NCI-H187 (cell line): ENCODE measurements around the gene GPER1.

Source experiments
- DNase-seq, 2 experiments: peaks; one replicate each; lab custom pipeline; 2025; lab: John Stamatoyannopoulos, UW

The GPER1 gene

DNA sequence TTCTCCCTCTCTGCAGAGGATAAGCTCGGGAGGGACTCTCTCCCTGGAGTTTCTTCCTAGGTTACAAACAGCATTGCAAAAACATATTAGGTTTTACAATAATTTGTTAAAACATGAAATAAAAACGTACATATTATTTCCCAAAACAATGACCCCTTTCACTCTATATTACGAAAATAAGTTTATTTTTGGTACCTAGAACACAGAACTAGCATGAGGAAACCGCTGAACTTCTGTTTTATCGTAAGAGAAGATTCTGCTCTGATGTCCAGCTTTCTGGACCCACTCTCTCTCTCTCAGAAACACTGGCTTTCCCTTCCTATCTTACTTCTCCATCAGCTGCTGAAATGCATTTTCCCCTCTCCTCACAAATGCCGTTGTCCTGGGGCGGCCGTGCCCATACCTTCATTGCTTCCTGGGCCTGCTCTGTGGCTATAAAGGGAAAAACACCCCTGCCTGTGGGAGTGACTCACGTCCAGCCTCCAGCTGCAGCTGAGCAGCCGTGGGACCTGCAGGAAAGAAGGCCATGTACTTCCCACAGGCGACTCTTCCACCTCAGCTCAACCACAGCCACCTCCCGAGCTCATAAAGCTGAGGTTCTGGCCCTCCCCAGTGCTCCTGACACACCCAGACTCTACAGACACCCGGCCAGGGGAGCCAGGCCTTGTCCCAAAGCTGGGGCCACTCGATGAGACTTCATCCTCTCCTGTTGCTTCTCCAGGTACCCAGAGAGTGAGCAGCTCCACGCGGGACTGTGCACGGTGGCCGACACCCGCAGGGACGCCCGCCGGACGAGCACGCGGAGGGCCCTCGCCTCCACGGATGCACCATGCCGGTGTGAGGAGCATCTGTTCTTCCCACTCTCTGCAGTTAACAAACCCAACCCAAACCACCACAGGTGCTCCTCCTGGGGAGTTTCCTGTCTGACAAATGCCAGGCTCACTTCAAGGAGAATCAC, 3.1 kb downstream of the GPER1 start:
- no peak for DNase-seq

DNA sequence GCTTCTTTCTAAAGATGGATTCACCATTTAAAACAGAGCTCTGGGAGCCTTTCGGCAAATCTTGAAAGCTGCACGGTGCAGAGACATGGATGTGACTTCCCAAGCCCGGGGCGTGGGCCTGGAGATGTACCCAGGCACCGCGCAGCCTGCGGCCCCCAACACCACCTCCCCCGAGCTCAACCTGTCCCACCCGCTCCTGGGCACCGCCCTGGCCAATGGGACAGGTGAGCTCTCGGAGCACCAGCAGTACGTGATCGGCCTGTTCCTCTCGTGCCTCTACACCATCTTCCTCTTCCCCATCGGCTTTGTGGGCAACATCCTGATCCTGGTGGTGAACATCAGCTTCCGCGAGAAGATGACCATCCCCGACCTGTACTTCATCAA, 3.7 kb downstream of the GPER1 start:
- DNase-seq, result no peak

DNA sequence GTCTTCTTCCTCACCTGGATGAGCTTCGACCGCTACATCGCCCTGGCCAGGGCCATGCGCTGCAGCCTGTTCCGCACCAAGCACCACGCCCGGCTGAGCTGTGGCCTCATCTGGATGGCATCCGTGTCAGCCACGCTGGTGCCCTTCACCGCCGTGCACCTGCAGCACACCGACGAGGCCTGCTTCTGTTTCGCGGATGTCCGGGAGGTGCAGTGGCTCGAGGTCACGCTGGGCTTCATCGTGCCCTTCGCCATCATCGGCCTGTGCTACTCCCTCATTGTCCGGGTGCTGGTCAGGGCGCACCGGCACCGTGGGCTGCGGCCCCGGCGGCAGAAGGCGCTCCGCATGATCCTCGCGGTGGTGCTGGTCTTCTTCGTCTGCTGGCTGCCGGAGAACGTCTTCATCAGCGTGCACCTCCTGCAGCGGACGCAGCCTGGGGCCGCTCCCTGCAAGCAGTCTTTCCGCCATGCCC, 4.3 kb downstream of the GPER1 start:
- no peak for DNase-seq

DNA sequence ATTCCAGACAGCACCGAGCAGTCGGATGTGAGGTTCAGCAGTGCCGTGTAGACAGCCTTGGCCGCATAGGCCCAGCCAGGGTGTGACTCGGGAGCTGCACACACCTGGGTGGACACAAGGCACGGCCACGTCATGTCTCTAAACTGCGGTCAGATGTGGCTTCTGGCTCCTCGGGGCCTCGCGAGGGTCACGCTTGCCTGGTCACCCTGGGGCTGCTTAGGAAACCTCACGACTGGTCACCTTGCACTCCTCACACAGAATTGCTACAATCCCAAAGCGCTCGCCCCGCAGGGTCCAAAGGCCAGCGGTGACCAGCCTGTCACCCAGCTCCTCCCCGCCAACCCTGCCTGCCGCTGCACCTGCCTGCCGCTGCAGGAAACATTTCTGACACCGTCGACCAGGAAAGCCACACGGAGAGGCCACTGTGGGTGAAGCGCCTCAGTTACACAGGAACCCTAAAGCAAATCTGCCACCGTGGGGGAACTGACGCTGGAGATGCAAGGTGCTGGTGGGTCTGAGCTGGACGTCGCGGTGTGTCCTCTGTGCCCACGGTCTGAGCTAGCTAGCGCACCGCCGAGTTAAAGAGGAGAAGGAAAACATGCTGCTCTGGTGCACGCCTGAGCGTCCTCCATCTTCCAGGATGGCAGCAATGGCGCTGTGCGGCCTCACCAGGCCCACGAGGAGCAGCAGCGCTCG, 5.0 kb downstream of the GPER1 start:
- DNase-seq, result no peak

DNA sequence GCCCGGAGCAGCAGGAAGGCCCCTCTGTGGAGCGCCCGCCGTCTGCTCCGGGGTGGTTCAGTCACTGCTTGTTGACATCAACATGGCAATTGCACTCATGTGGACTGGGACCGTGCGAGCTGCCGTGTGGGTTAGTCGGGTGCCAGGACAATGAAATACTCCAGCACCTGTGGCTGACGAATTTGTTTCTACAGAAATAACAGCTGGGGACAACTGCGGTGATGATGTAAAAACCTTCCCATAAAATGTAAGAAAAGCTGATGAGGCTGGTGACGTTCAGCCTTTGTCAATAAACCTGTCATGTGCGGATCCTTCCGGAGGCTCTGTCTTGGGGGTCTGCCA, 5.6 kb downstream of the GPER1 start:
- DNase-seq, result no peak

DNA sequence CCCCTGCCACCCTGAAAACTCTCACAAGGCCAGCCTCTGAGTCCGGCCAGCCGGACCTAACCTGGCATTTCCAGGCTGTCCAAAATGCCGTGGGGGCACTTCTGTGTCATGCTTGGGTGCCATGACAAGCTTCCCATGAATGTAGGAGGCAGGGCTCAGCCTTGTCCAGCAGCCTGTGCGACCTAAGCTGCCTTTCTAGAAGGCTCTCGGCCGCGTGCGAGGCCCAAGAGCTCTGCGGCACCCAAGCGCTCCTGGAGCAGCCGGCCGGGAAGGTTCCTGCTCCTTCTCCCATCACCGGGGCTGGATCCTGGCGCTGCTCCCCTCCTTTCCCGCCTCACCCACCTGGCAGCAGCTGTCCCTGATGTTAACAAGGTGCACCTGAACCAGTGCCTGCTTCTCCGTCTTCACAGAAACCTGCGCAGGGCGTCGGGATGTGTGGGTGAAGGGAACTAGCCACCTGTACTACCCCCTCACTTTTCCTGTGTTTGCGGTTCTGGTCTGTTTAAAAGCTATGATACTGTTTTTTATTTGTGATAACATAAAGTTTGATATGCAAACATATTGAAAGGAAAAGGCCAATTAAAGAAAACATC, 6.1 kb downstream of the GPER1 start:
- no peak for DNase-seq

DNA sequence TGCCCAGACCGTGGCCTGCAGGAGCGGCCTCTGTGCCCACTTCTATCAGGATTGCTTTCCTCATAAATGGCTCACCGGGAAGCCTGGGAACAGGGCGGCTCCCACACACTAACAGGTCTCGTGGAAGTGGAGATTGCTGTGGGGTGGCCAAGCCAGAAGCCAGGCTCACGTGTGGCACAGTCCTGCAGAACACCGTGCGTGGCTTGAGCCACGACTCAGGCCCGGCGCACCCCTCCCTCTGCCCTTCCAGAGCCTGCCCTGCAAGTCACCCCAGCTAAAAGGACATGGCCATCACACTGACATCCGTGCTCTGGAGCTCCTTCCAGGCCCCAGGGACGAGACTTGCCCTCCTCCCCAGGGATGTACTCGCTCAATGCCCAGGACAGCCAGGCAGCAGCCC, 7.0 kb downstream of the GPER1 start:
- no peak for DNase-seq

DNA sequence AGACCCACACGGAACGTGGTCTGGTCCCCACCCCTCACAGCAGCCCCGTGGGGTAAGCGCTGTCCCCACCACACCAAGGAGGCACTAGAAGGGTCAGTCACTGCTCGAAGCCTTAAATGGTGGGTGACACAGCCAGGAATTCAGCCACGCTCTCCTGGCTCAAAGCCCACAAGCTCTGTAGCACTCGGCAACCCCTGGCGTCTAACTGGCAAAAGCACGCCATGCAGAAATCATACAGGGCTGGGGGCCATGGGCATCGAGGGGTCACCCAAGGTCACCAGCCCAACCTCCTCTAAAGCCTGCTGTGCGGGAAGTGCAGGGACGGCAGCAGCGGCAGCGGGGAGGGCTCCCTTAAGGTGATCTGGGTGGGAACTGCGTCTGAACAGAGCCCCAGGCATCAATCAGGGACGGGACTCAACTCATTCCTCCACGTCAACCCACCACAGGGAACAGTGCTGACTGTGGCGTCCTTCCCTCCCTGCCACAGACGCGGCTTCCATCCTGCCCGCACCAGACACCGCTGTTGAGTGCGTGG, 7.8 kb downstream of the GPER1 start:
- no peak for DNase-seq

DNA sequence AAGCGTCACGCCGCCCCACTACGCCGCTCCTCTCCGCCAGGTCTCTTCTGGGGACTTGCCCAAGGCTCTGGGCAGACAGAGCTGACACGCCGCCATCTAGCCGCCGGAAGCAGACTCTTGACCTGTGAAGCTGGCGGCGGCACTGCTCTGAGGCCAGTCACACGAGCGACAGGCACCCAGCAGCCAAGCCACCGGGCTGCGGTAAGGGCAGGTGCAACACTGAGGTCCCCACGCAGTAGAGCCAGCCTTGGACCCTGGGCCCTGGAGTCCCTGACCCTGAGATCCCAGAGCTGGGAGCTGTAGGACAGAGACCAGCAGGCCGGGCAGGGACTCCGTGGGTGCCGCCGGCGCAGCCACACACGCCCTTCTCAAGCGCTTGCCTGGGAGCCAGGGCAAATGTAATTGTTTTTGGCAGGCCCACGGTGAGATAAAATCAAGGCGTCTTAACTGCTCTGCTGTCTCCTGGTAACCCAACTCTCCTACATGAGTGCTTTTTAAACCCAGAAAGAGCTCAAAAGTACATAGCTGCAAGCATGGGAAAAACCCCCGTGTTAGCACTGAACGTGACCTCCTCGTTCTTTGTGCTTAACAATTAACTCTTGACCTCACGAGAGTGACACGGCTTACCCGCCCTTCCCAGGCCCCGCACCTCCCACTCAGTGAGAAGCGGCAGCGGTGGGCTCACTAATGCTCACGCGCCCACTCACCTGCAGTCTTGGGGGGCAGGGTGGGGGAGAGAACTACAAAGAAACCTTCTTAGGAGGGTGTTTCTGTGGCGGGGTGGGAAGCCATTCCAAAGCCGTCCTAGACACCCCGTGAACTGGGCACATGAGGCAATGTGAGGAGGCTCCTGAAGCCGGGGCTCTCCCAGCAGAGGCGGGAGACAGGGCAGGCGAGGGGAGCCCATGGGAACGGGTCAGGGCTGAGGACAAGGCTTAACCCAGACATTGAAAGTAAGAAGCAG, 8.5 kb downstream of the GPER1 start:
- no peak for DNase-seq

DNA sequence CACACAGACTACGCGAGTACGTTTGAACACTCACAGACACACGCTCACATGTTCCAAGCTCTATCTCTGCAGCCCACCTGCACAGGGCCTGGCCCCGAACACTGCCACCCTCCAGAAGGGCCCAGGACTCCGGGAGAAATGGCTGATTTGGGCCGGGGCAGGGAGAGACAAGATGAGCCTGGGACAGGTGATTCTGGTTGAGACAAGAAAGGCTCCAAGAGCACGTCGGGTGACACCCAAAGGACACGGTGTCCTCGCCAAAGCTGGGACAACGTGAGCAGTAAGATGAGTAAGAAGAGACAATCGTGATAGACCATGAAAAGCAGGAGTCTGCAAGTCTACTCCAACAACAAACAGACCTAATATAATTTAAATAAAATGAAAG, 9.2 kb downstream of the GPER1 start:
- DNase-seq, result no peak

DNA sequence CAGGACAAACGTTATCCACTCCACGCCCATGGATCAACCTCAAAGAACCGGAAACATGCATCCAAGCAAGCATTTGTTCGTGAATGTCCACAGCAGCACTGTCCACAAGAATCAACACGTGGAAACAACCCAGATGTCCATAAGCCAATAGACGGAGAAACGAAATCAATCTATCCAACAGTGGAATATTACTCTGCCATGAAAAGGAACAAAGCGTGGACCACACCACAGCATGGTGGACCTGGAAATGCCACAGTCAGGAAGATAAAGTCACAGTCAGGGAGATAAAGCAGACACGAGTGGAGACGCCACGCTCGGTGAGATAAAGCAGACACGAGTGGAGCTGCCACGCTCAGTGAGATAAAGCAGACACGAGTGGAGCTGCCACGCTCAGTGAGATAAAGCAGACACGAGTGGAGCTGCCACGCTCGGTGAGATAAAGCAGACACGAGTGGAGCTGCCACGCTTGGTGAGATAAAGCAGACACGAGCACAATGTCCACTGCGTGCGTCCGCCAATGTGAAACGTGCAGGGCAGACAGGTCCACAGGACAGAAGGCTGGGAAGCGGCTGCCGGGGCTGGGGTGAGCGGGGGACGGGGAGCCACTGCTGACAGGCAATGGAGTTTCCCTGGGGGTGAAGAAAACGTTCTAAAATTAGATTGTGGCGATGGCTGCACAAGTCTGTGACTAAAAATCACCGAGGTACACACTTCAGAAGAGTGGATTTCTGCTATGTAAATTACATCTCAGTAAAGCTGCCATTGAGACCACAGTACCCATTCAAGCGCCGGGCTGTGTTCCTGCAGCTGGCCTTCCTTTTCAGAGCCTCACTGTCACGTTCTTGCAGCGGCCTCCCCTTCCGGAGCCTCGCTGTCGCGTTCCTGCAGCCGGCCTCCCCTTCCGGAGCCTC, 10.6 kb downstream of the GPER1 start:
- DNase-seq, result no peak

DNA sequence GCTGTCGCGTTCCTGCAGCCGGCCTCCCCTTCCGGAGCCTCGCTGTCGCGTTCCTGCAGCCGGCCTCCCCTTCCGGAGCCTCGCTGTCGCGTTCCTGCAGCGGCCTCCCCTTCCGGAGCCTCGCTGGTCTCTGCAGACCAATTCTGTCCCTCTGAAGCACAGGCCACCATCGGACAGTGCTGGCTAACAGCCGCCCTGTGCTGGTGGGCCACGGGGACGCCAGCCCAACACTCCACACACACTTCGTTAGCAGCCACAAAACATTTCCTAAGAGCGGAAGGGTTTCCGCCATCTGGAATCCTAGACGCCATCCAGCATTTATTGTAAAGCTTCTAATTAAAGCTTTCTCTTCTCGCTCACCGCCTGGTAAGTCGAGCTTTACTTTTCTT, 11.2 kb downstream of the GPER1 start:
- no peak for DNase-seq

DNA sequence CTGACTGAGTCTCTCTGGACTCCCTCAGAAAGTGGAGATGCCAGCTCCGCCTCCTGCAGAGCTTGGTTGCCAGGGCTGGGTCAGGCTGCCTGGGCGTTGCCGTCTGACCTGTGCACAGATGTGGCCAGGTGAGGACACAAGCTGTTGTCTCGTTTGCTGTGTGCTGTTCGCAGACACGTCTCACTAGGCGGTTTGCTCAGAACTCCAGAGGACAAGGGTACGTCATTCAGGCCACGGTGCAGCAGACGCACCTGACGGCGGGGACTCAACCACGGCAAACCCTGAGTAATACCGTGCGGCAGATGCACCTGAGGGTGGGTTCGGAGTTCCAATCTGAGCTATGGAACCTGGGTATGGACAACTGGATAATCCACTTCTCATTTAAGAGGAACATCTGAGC, 11.7 kb downstream of the GPER1 start:
- DNase-seq, result no peak

DNA sequence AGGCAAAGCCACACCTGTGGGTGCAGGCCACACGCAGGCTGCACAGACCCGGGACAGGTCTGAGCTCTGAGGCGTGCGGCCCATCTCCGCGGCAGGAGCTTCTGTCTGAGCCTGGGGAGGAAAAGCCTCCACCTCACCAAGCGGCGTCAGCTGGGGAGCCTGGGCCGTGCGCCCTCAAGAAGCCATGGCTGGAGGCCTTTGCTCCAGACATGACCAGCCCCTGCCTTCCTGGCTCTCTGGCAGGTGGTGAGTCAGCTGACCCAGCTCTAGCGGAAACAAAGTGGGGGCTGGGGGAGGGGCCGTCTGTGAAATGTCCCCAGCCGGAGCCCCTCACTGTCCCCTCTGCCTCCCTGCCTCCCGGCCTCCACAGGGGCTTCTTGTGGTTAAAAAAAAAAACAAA, 12.5 kb downstream of the GPER1 start:
- no peak for DNase-seq

DNA sequence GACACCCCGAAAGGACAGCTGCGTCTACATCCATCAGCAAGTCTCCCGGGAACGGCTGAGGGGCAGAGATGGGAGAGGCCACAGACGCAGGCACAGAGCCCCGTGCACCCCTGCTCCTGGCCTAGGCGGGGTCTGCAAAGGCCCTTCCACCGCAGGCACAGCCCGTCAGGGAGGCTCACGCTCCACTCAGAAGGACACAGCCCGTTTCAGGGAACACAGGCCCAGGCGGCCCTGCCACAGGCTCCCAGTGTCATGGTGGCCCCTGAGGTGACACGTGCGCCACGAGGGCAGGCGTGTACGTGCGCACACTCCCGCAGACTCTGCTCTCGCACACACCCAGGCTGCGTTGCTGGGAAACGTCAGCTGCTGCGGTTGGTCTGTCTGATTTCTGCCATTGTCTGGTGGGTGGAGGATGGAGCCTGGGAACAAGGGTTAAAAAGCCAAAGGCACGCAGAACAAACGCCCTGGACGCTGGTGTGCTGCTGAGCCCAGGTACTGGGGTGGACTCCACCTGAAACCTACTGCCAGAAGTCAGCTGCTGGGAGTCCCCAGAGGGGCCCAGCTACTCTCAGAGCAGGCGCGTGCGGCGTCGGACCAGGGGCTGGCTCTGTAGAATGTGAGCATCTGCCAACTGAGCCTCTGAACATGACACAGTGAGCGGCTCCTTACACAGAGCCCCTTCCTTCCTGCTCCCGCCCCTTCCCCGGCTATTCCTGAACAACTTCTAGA, 13.1 kb downstream of the GPER1 start:
- DNase-seq, result no peak

DNA sequence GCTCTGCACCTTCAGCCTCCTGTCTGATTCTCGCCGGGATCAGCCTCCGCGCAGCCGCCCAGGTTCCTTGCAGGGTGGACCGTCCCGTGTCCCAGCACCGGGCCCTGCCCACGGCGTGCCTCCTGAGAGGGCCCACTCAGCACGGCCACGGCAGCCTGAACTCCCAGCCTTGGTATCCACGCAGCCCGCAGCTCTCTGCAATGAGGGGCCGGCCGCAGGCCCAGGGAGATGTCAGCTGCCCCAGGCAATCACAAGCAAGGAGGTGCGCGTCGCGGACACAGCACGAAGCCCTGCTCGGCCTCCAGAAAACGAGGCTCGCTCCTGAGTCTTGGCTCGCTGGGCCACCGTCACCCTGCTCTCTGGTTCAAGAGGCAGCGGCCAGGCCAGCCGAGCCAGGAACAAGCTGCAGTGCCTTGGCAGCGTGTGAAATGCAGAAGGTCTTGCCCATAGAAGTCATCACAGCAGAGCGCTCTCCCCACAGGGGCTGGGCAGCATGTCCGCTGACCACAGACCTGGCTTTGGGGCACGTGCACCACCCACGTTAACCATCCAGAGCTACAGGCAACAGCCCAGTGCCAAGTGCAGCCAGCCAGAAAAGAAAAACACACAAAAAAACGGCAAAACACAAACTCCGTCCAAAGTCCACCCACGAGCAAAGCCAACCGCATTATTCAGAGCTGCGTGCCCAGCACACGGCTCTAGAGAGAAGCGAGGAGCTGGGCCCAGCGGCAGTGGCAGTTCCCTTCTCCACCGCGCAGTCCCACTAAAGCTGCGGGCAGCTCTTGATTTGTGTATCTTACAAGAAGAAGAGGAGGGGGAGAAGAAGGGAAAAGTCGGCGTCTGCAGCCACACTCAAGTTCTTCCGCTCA, 13.9 kb downstream of the GPER1 start:
- DNase-seq, result no peak

DNA sequence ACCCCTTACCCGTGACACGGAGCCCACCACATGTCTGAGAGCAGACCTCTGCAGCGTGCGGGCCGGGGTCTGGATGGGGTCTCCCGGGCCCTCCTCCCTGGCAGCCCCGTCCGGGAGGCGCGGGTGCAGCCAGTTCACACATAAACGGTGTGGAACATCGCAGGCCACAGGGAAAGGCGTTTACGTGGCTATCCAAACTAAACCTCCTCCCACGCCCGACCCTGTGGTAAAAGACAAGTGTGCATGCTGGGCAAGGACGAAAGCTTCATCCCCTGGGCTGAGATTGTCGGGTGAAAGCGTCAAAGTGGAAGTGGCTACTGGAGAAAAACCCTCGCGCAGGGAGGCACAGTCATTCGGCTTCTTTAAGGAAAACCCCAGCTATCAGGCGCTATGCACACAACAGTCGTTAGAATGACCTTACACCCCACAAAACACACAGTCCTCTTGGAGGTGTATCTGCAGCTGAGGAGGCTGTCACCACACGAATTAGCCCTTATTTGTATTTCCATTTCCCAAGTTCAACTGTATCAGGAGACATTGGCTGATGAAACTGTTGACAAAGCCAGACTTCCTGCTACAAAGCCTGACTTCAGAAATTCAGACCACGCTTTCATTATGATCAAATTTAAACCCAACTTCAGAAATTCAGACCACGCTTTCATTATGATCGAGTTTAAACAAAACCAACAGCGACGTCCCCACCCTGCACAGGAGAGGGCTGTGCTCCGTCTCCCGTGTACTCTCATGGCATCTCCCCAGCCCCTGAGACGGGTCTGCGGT, 15.3 kb downstream of the GPER1 start:
- DNase-seq, result no peak
